ENCODE results near the gene CAMK1D. TPM values are rescaled to one million over a fixed set of nuclear protein-coding genes. Genes with fewer than 3 reads are reported as not detected.

The CAMK1D gene
- polyA plus RNA-seq, 1 of the 3 experiments (the other 2 are of a cell fraction) = 4.1 TPM

DNA sequence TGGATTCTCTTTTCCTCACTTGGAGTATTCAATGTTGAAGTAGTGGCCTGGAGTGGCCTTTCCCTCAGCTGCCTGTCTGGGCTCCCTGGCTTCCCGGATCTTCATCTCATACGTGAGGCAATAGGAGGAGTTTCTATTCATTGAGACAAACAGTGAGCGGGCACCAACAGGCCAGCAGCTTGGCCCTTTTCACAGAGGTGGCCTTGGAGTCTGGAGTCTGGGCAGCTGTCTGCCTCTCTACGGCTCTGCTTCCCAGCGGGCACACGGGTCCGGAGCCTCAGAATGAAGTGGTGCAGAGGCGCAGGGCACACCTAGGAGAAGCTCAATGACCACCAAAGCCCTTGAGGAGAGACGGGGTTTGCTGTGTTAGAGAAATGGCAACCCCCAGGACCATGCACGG lies 482.7 kb downstream of the CAMK1D start:
- CTCF ChIA-PET = no interaction called here

DNA sequence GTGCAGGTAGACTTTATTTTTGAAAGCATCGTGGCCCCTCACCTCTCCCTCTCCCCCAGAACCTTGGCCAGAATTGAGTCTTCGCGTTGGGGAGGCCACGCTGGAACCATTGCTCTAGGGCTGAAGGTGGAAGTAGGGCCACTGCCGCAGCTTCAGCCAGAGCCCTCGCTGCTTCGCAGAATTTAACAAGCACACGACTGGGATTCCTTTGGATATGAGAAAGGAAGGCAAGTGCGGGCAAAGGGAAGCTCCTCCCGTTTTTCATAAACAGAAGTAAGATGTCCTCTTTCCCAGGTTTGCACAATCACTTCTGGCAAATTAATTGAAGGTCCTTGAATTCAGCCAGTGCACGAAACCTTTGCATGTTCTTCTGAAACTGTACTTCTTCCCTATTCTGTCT lies 484.1 kb downstream of the CAMK1D start:
- Histone ChIP-seq H3K79me2 (ENCODE audit: insufficient read depth) (no peaks in the 10 kb centered on the region), H3K4me2 (no peak overlapping the region), H4K20me1 (ENCODE audit: insufficient read depth) (no peaks in the 10 kb centered on the region), H3K27ac (ENCODE audit: low read depth in 2 of 2, low read length in 1 of 2) (no peak overlapping the region), H3K36me3 (replicated peaks in 1 of 2; ENCODE audit: control insufficient read depth in 1 of 2, insufficient read depth in 2 of 2, low read length in 1 of 2) (no peaks in the 10 kb centered on the region), H3K4me1 (ENCODE audit: control insufficient read depth in 1 of 2, insufficient read depth in 2 of 2, low read depth in 1 of 2, low read length in 1 of 2) (peaks cover 0 to 3% of the 10 kb centered on the region in 2 experiments; a peak in 2 of 4 replicates), H3K4me3 (ENCODE audit: low read depth in 2 of 2, low read length in 1 of 2) (no peak overlapping the region), H3K27me3 (ENCODE audit: insufficient read depth) (no peaks in the 10 kb centered on the region), H3K9ac (no peak overlapping the region), H3K9me3 (no peaks in the 10 kb centered on the region), H2AFZ (ENCODE audit: low read depth) (no peak overlapping the region), H3F3A (replicated peaks; ENCODE audit: insufficient read depth) (no peaks in the 10 kb centered on the region), H3K9me2 (no peaks in the 10 kb centered on the region)
- ChIA-PET CTCF (interaction anchor here (0.7 to 1.5 kb wide), 2 partner anchors 68 to 122 kb away, joined by 3 to 5 read pairs; no protein-coding TSS in a partner anchor), POLR2A (no interaction called here)
- no peak for TF ChIP-seq TCF12 (IDR thresholded peaks at IDR 0.05)
- no peak for TF ChIP-seq CHD2 (IDR thresholded peaks at IDR 0.05; ENCODE audit: low read length, partially characterized antibody)
- no peak for TF ChIP-seq NFIC (IDR thresholded peaks at IDR 0.05; ENCODE audit: borderline replicate concordance)
- TF ChIP-seq IRF3 (IDR thresholded peaks at IDR 0.05; ENCODE audit: low read depth, low read length) = no peak
- TF ChIP-seq REST (IDR thresholded peaks at IDR 0.05; ENCODE audit: low read depth, low read length) = no peak
- TF ChIP-seq RCOR1 (IDR thresholded peaks at IDR 0.05; ENCODE audit: low read length) = no peak
- TF ChIP-seq YY1 (IDR thresholded peaks at IDR 0.05; ENCODE audit: low read depth) = no peak
- TF ChIP-seq USF1 (IDR thresholded peaks at IDR 0.05; ENCODE audit: borderline replicate concordance, low read depth) = no peak
- TF ChIP-seq GATA2 (CRISPR knock-in tag; IDR thresholded peaks at IDR 0.05) = no peak
- TF ChIP-seq NRF1 (IDR thresholded peaks at IDR 0.05; ENCODE audit: low read depth, low read length) = no peak
- TF ChIP-seq RFX5 (IDR thresholded peaks at IDR 0.05; ENCODE audit: low read length) = no peak
- no peak for TF ChIP-seq ELF1 (IDR thresholded peaks at IDR 0.05)
- no peak for TF ChIP-seq EZH2phosphoT487 (IDR thresholded peaks at IDR 0.05; ENCODE audit: borderline replicate concordance, low read depth)
- no peak for TF ChIP-seq MXI1 (IDR thresholded peaks at IDR 0.05; ENCODE audit: low read depth, low read length)
- TF ChIP-seq FOSL2 (IDR thresholded peaks at IDR 0.05; ENCODE audit: borderline replicate concordance, low read depth) = no peak
- WGBS (ENCODE audit: low lambda C conversion rate) = 90% methylated on average over 11 of the region's 11 CpGs
- DNase-seq = no peak

More for the DNA sequence above, 482.7 kb downstream of the CAMK1D start:
- H3K36me3 ChIP-seq (replicated peaks in 1 of 2; ENCODE audit: control insufficient read depth in 1 of 2, insufficient read depth in 2 of 2, low read length in 1 of 2) = no peaks in the 10 kb centered on the region
- no peak overlapping the region for H2AFZ ChIP-seq (ENCODE audit: low read depth)
- no peaks in the 10 kb centered on the region for H3F3A ChIP-seq (replicated peaks; ENCODE audit: insufficient read depth)
- no peaks in the 10 kb centered on the region for H3K9me3 ChIP-seq
- no peak overlapping the region for H3K4me3 ChIP-seq (ENCODE audit: low read depth in 2 of 2, low read length in 1 of 2)
- POLR2A ChIA-PET = no interaction called here
- no peak overlapping the region for H3K4me2 ChIP-seq
- no peaks in the 10 kb centered on the region for H3K79me2 ChIP-seq (ENCODE audit: insufficient read depth)
- H3K27me3 ChIP-seq (ENCODE audit: insufficient read depth) = no peaks in the 10 kb centered on the region
- WGBS (ENCODE audit: low lambda C conversion rate) = 93% methylated on average over 6 of the region's 10 CpGs
- no peaks in the 10 kb centered on the region for H3K9me2 ChIP-seq
- no peak for DNase-seq
- H3K9ac ChIP-seq = no peak overlapping the region
- no peaks in the 10 kb centered on the region for H4K20me1 ChIP-seq (ENCODE audit: insufficient read depth)
- TF ChIP-seq USF1 (IDR thresholded peaks at IDR 0.05; ENCODE audit: borderline replicate concordance, low read depth) (no peak), PBX3 (IDR thresholded peaks at IDR 0.05) (no peak), YY1 (IDR thresholded peaks at IDR 0.05; ENCODE audit: low read depth) (no peak)
- no peak overlapping the region for H3K27ac ChIP-seq (ENCODE audit: low read depth in 2 of 2, low read length in 1 of 2)
- peaks cover 0 to 3% of the 10 kb centered on the region in 2 experiments; a peak in 2 of 4 replicates for H3K4me1 ChIP-seq (ENCODE audit: control insufficient read depth in 1 of 2, insufficient read depth in 2 of 2, low read depth in 1 of 2, low read length in 1 of 2)

Data from SK-N-SH (cell line).